ENCODE results near the gene INO80E. TPM values are rescaled to one million over a fixed set of nuclear protein-coding genes. Genes with fewer than 3 reads are reported as not detected.

The INO80E gene
- total RNA-seq, 4 donors from 2014 or later = 46.6 to 85.8 (median 75.9) TPM

DNA sequence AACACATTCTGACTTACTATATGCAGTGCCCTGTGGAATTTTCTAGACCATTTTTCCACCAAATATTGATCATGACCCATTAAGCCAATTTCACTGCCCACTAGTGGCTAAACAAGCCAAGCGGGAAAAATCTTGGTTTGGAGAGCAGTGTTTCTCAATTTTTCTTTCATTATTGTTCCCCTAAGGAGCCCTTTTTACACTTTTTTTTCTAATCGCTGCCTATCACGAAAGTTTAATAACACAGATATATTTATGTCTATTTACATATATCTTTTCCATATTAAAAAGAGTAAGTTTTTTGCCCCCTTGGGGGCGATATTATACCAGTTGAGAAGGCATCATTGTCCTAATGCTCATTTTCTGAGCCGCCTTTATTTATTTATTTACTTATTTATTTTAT lies 45.8 kb downstream of the INO80E start:
- no peaks in the 10 kb centered on the region for H3K4me1 ChIP-seq
- TF ChIP-seq, protein P1, sequence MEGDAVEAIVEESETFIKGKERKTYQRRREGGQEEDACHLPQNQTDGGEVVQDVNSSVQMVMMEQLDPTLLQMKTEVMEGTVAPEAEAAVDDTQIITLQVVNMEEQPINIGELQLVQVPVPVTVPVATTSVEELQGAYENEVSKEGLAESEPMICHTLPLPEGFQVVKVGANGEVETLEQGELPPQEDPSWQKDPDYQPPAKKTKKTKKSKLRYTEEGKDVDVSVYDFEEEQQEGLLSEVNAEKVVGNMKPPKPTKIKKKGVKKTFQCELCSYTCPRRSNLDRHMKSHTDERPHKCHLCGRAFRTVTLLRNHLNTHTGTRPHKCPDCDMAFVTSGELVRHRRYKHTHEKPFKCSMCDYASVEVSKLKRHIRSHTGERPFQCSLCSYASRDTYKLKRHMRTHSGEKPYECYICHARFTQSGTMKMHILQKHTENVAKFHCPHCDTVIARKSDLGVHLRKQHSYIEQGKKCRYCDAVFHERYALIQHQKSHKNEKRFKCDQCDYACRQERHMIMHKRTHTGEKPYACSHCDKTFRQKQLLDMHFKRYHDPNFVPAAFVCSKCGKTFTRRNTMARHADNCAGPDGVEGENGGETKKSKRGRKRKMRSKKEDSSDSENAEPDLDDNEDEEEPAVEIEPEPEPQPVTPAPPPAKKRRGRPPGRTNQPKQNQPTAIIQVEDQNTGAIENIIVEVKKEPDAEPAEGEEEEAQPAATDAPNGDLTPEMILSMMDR (IDR thresholded peaks at IDR 0.05) = peak; percentile 9 to 39 (median 28)
- TF ChIP-seq POLR2A (IDR thresholded peaks at IDR 0.05) = no peak
- no peak for DNase-seq

DNA sequence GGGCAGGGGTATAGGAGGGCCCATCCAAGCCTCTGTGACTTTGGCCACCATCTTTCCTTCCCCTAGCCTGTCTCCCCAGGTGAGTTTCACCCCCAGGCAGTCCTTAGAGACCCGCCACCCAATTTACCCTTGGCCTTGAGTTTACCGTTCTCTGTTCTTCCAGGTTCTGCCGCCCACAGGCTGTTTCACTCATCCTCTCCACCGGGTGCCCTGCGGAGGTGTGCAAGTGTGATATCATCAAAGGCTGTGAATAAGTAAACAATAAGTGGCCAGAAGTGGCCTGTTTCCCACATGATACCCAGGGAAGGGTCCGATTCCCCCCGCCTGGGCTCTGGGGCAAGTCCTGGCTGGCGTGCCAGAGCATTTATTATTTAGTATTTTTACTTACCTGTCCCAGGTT lies 50.1 kb downstream of the INO80E start:
- no peak overlapping the region for H3K27ac ChIP-seq
- H3K9me3 ChIP-seq = no peaks in the 10 kb centered on the region
- no peaks in the 10 kb centered on the region for H3K4me1 ChIP-seq
- H3K27me3 ChIP-seq = no peaks in the 10 kb centered on the region
- no peak for DNase-seq
- H3K4me3 ChIP-seq = no peak overlapping the region
- H3K36me3 ChIP-seq = no peaks in the 10 kb centered on the region
- TF ChIP-seq, protein P1 (IDR thresholded peaks at IDR 0.05) = no peak
- no peak for TF ChIP-seq POLR2A (IDR thresholded peaks at IDR 0.05)

More for the DNA sequence above, 45.8 kb downstream of the INO80E start:
- Histone ChIP-seq H3K9me3 (no peaks in the 10 kb centered on the region), H3K36me3 (no peaks in the 10 kb centered on the region), H3K27ac (no peak overlapping the region), H3K27me3 (no peaks in the 10 kb centered on the region), H3K4me3 (no peak overlapping the region)

DNA sequence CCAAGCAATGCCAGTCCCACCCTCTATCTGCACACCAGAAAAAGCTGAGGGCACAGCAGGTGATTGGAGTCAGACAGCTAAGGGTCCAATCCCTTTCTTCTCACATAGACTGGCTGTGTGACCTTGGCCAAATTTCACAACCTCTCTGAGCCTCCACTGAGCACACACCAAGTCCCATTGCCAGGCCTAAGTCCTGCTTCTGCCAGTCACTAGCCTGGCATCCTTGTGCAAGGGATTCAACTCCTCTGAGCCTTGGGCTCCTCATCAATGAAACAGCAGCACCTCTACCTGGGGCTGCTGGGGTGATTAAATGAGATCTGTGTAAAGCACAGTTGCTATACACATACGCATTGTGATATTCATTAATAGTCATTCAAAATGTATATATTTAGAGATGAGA lies 50.5 kb downstream of the INO80E start:
- Histone ChIP-seq H3K9me3 (no peaks in the 10 kb centered on the region), H3K36me3 (no peaks in the 10 kb centered on the region)
- DNase-seq = no peak

DNA sequence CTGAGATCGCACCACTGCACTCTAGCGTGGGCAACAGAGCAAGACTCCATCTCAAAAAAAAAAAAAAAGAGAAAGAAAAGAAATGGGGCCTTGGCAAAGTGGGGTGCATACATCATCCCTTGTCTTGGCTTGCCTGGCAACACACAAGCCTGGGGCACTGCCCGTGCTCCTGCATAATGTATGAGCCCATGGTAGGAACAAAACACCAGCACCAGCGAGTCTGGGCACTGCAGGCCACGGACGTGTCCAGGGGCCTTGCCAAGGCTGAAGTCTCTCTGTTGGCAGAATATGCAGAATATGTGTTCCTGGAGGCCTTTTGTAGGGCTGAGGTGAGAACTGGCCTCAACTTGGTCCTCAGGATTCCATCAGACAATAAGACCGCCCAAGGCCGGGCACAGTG lies 53.8 kb downstream of the INO80E start:
- no peaks in the 10 kb centered on the region for H3K27me3 ChIP-seq
- no peaks in the 10 kb centered on the region for H3K9me3 ChIP-seq
- no peak overlapping the region for H3K4me3 ChIP-seq
- no peak for DNase-seq
- peaks cover 0 to 13% (median 6%) of the 10 kb centered on the region in 4 donors for H3K4me1 ChIP-seq
- H3K27ac ChIP-seq = no peak overlapping the region
- TF ChIP-seq POLR2A (IDR thresholded peaks at IDR 0.05) = no peak
- TF ChIP-seq, protein P1 (IDR thresholded peaks at IDR 0.05) = no peak
- no peaks in the 10 kb centered on the region for H3K36me3 ChIP-seq

More for the DNA sequence above, 50.5 kb downstream of the INO80E start:
- no peak for TF ChIP-seq POLR2A (IDR thresholded peaks at IDR 0.05)
- TF ChIP-seq, protein P1 (IDR thresholded peaks at IDR 0.05) = no peak
- H3K27me3 ChIP-seq = no peaks in the 10 kb centered on the region
- no peak overlapping the region for H3K27ac ChIP-seq
- H3K4me1 ChIP-seq = no peaks in the 10 kb centered on the region
- H3K4me3 ChIP-seq = no peak overlapping the region

DNA sequence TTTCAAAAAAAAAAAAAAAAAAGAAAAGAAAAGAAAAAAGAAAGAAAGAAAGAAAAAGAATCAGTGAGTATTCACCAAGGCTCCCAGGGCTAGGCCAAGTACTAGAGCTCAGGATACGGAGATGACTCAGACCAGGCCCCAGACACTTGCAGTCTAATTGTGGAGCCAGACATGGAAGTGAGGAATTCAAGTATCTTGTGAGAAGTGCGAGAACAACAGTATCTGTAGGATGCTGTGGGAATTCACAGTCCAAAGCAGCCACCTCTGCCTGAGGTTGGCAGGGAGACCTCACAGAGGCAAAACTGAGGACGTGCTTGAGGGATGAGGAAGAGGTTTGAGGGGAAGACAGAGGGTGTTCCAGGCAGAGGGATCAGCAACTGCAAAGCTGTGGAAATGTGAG lies 55.5 kb downstream of the INO80E start:
- Histone ChIP-seq H3K27ac (no peak overlapping the region), H3K27me3 (no peaks in the 10 kb centered on the region), H3K4me3 (no peak overlapping the region), H3K36me3 (no peaks in the 10 kb centered on the region), H3K9me3 (no peaks in the 10 kb centered on the region), H3K4me1 (peaks cover 0 to 23% (median 6%) of the 10 kb centered on the region in 4 donors)
- TF ChIP-seq, protein P1 (IDR thresholded peaks at IDR 0.05) = no peak
- TF ChIP-seq POLR2A (IDR thresholded peaks at IDR 0.05) = no peak
- DNase-seq = no peak
